ENCODE data around the gene ZDHHC17.

The ZDHHC17 gene

GRCh38 chr12:76880519-76881023 lies 116.7 kb downstream of the ZDHHC17 start:
- no peak for DNase-seq

- peak; percentile 24 for DNase-seq
These were observed 117.2 kb downstream of the ZDHHC17 start for GRCh38 chr12:76881142-76881541.

GRCh38 chr12:76882367-76882766 lies 118.5 kb downstream of the ZDHHC17 start:
- no peak for DNase-seq

GRCh38 chr12:76883151-76883550 lies 119.2 kb downstream of the ZDHHC17 start:
- no peak for DNase-seq

- DNase-seq: no peak
These were observed 119.9 kb downstream of the ZDHHC17 start for GRCh38 chr12:76883811-76884210.

- no peak for DNase-seq
These were observed 124.9 kb downstream of the ZDHHC17 start for GRCh38 chr12:76888775-76889174.

- no peak for DNase-seq
These were observed 126.5 kb downstream of the ZDHHC17 start for GRCh38 chr12:76890151-76891143.

GRCh38 chr12:76891609-76892008 lies 127.7 kb downstream of the ZDHHC17 start:
- DNase-seq: no peak

- DNase-seq: no peak
These were observed 131.9 kb downstream of the ZDHHC17 start for GRCh38 chr12:76895796-76896195.

- no peak for DNase-seq
These were observed 132.4 kb downstream of the ZDHHC17 start for GRCh38 chr12:76896274-76896673.

- DNase-seq: no peak
These were observed 134.5 kb downstream of the ZDHHC17 start for GRCh38 chr12:76898442-76898841.

GRCh38 chr12:76899522-76899921 lies 135.6 kb downstream of the ZDHHC17 start:
- DNase-seq: no peak

- no peak for DNase-seq
These were observed 137.9 kb downstream of the ZDHHC17 start for GRCh38 chr12:76901628-76902380.
